GM21619 (cell line): ENCODE results near the gene BASP1.

Source experiments
- ATAC-seq: cut with Tn5 transposase; IDR thresholded peaks from one replicate; pipeline ENCODE4 v1.9.1; 2021; ENCODE audit not compliant: unreplicated experiment

BASP1 gene

GRCh38 chr5:17217493-17218352 lies at the start of gene BASP1:
Gene BASP1, plus strand, starts transcription at chr5:17217631. Its CDS starts 57,586 bp downstream, at chr5:17275217.
- ATAC-seq: peak; percentile 39

GRCh38 chr5:17169507-17169906 lies 47.9 kb upstream of the BASP1 start:
- no peak for ATAC-seq

- ATAC-seq: no peak
These were observed 44.6 kb upstream of the BASP1 start for GRCh38 chr5:17172791-17173190.

GRCh38 chr5:17174965-17175364 lies 42.5 kb upstream of the BASP1 start:
- no peak for ATAC-seq

GRCh38 chr5:17177501-17178372 lies 39.7 kb upstream of the BASP1 start:
- no peak for ATAC-seq

- ATAC-seq: no peak
These were observed 39.1 kb upstream of the BASP1 start for GRCh38 chr5:17178373-17178675.

GRCh38 chr5:17180330-17180843 lies 37.0 kb upstream of the BASP1 start:
- ATAC-seq: no peak

GRCh38 chr5:17180864-17181723 lies 36.3 kb upstream of the BASP1 start:
- ATAC-seq: no peak

- no peak for ATAC-seq
These were observed 34.9 kb upstream of the BASP1 start for GRCh38 chr5:17182494-17182893.

GRCh38 chr5:17182981-17183380 lies 34.5 kb upstream of the BASP1 start:
- no peak for ATAC-seq

GRCh38 chr5:17183831-17184230 lies 33.6 kb upstream of the BASP1 start:
- no peak for ATAC-seq

GRCh38 chr5:17184588-17184987 lies 32.8 kb upstream of the BASP1 start:
- no peak for ATAC-seq

GRCh38 chr5:17185349-17185748 lies 32.1 kb upstream of the BASP1 start:
- no peak for ATAC-seq

- no peak for ATAC-seq
These were observed 31.7 kb upstream of the BASP1 start for GRCh38 chr5:17185773-17186172.

GRCh38 chr5:17186256-17186655 lies 31.2 kb upstream of the BASP1 start:
- no peak for ATAC-seq

GRCh38 chr5:17187011-17187785 lies 30.2 kb upstream of the BASP1 start:
- no peak for ATAC-seq

- no peak for ATAC-seq
These were observed 29.7 kb upstream of the BASP1 start for GRCh38 chr5:17187786-17188170.

GRCh38 chr5:17189381-17190036 lies 27.9 kb upstream of the BASP1 start:
- ATAC-seq: peak; percentile 64

- no peak for ATAC-seq
These were observed 27.1 kb upstream of the BASP1 start for GRCh38 chr5:17190242-17190778.
